ENCODE data around the gene ALPL. TPM values are rescaled to one million over a fixed set of nuclear protein-coding genes. Genes with fewer than 3 reads are reported as not detected.

Gene ALPL
- total and polyA plus RNA-seq, 4 experiments from 2014 or later: not detected

GRCh38 chr1:21532496-21532895 is 23.3 kb downstream of the ALPL start:
- Histone ChIP-seq H3K27ac (ENCODE audit: low read depth, low read length) (no peak overlapping the region), H3K4me1 (ENCODE audit: insufficient read depth, low read length) (no peaks in the 10 kb centered on the region), H3K27me3 (ENCODE audit: insufficient read depth, low read length) (no peaks in the 10 kb centered on the region), H3K9me3 (ENCODE audit: control insufficient read depth in 1 of 2, low read length in 2 of 2) (no peaks in the 10 kb centered on the region), H3K36me3 (ENCODE audit: insufficient read depth, low read length) (no peaks in the 10 kb centered on the region), H3K4me3 (ENCODE audit: low read length in 2 of 2) (no peak overlapping the region)
- intact Hi-C loops (cut with micrococcal nuclease): no loop called here
- Mint-ChIP-seq H3K4me3 (no peak overlapping the region), H3K36me3 (no peaks in the 10 kb centered on the region), H3K27me3 (peaks cover 6 to 25% of the 10 kb centered on the region in 2 donors), H3K27ac (no peak overlapping the region), H3K4me1 (peaks cover 0 to 1% (median 0%) of the 10 kb centered on the region in 4 donors), H3K9me3 (no peaks in the 10 kb centered on the region)
- ChIA-PET POLR2A (ENCODE audit: partially characterized antibody) (no interaction called here), CTCF (ENCODE audit: partially characterized antibody) (interaction anchor here (0.9 kb wide), 1 partner anchor 19 kb away, joined by 3 read pairs; no protein-coding TSS in a partner anchor)
- DNase-seq: no peak

DNA sequence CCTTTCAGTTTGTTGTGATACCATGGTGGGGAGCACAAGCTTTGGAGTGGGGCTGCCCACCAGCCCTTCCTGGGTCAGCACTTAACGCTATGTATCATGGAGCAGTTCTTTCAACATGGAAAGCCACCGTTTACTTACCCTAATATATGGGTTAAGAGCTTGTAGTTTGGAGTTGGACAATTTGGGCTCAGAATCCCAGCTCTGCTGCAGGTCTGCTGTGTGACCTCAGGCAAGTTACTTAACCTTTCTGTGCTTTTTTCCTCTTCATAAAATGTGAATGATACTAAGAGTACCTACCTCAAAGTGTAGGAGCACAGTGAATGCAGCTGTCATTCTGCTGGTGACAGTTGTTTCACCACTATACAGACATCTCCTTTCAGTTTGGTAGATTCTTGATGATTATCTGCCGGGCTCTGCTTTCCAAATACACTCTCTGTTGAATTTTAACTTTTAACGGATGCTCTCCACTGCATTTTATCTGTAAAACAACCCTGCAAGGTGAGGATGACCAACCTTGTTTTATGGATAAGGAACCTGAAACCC is 23.8 kb downstream of the ALPL start:
- Mint-ChIP-seq H3K27me3 (peaks cover 9 to 29% of the 10 kb centered on the region in 2 donors), H3K4me3 (no peak overlapping the region), H3K9me3 (no peaks in the 10 kb centered on the region)

DNA sequence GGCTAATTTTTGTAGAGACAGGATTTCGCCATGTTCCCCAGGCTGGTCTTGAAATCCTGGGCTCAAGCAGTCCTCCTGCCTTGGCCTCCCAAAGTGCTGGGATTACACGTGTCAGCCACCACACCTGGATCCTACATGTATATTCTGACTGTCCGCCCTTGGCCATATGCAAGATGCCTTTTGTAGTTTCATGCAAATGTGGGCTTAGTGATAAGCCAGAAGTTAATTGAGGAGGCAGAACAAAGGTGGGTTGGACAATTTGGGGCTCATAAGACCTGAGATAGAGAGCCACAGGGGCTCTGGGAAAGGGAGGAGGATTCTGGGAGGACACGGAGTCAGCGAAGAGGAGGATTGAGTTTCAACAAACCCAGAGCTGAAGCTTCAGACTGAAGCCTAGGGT is 24.9 kb downstream of the ALPL start:
- H3K36me3 Mint-ChIP-seq: no peaks in the 10 kb centered on the region

More for the DNA sequence above, 23.8 kb downstream of the ALPL start:
- H3K4me1 Mint-ChIP-seq: peaks cover 0 to 3% (median under 1%) of the 10 kb centered on the region in 4 donors
- Histone ChIP-seq H3K27me3 (ENCODE audit: insufficient read depth, low read length) (no peaks in the 10 kb centered on the region), H3K4me1 (ENCODE audit: insufficient read depth, low read length) (no peaks in the 10 kb centered on the region), H3K9me3 (ENCODE audit: control insufficient read depth in 1 of 2, low read length in 2 of 2) (no peaks in the 10 kb centered on the region), H3K4me3 (ENCODE audit: low read length in 2 of 2) (no peak overlapping the region), H3K27ac (ENCODE audit: low read depth, low read length) (no peak overlapping the region), H3K36me3 (ENCODE audit: insufficient read depth, low read length) (no peaks in the 10 kb centered on the region)
- H3K27ac Mint-ChIP-seq: no peak overlapping the region
- POLR2A ChIA-PET (ENCODE audit: partially characterized antibody): no interaction called here
- CTCF ChIA-PET (ENCODE audit: partially characterized antibody): interaction anchor here (0.9 kb wide), 1 partner anchor 19 kb away, joined by 3 read pairs; no protein-coding TSS in a partner anchor
- DNase-seq: no peak
- no peaks in the 10 kb centered on the region for H3K36me3 Mint-ChIP-seq
- intact Hi-C loops (cut with micrococcal nuclease): no loop called here

DNA sequence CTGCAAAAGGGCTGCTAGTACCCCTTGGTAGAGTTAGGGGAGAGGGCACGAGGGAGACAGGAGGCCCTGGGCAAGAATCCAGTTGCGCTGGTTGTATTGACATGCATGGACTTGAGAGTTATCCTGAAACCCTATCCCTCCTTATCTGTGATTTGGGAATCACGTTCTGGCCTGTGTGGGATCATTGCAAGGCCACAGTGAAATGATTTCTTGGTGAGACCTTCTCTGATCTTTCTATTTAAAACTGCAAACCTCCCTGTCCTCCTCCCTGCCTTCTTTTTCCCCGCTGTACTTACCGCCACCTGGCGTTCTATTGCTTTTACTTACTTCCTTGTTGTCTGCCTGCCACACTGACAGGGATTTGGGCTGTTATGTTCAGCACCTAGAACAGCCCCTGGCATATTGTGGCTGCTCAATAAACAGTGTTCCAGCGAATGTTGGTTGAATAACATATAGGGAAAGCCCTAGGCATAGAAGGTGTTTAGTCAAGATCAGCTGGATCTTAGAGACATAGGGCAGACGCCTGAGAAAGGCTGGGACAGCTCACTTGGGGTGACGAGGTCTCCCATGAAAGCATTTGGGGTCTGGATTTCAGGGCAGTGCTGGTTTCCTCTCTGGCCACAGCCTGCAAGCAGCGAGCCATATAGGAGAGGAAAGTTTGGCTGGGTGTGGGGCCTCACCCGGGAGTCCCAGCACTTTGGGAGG is 25.6 kb downstream of the ALPL start:
- Histone ChIP-seq H3K27me3 (ENCODE audit: insufficient read depth, low read length) (no peaks in the 10 kb centered on the region), H3K4me3 (ENCODE audit: low read length in 2 of 2) (no peak overlapping the region), H3K36me3 (ENCODE audit: insufficient read depth, low read length) (no peaks in the 10 kb centered on the region), H3K9me3 (ENCODE audit: control insufficient read depth in 1 of 2, low read length in 2 of 2) (no peaks in the 10 kb centered on the region), H3K27ac (ENCODE audit: low read depth, low read length) (no peak overlapping the region), H3K4me1 (ENCODE audit: insufficient read depth, low read length) (no peaks in the 10 kb centered on the region)
- H3K27ac Mint-ChIP-seq: peak overlapping the region in 2 of 7 donors; percentile 2
- no peaks in the 10 kb centered on the region for H3K36me3 Mint-ChIP-seq
- intact Hi-C loops (cut with micrococcal nuclease): no loop called here
- peaks cover 12 to 34% of the 10 kb centered on the region in 2 donors for H3K27me3 Mint-ChIP-seq
- H3K9me3 Mint-ChIP-seq: no peaks in the 10 kb centered on the region
- POLR2A ChIA-PET (ENCODE audit: partially characterized antibody): no interaction called here
- H3K4me1 Mint-ChIP-seq: peaks cover 0 to 3% (median under 1%) of the 10 kb centered on the region in 4 donors
- CTCF ChIA-PET (ENCODE audit: partially characterized antibody): no interaction called here
- no peak overlapping the region for H3K4me3 Mint-ChIP-seq
- DNase-seq: peak in 1 of 5 donors; percentile 4

More for the DNA sequence above, 24.9 kb downstream of the ALPL start:
- no peak for DNase-seq
- H3K36me3 ChIP-seq (ENCODE audit: insufficient read depth, low read length): no peaks in the 10 kb centered on the region
- peaks cover 0 to 3% (median under 1%) of the 10 kb centered on the region in 4 donors for H3K4me1 Mint-ChIP-seq
- no peaks in the 10 kb centered on the region for H3K9me3 ChIP-seq (ENCODE audit: control insufficient read depth in 1 of 2, low read length in 2 of 2)
- no peaks in the 10 kb centered on the region for H3K9me3 Mint-ChIP-seq
- intact Hi-C loops (cut with micrococcal nuclease): no loop called here
- H3K4me3 ChIP-seq (ENCODE audit: low read length in 2 of 2): no peak overlapping the region
- peaks cover 12 to 34% of the 10 kb centered on the region in 2 donors for H3K27me3 Mint-ChIP-seq
- no peak overlapping the region for H3K27ac ChIP-seq (ENCODE audit: low read depth, low read length)
- ChIA-PET POLR2A (ENCODE audit: partially characterized antibody) (no interaction called here), CTCF (ENCODE audit: partially characterized antibody) (no interaction called here)
- peak overlapping the region in 1 of 7 donors; percentile 52 for H3K27ac Mint-ChIP-seq
- H3K4me1 ChIP-seq (ENCODE audit: insufficient read depth, low read length): no peaks in the 10 kb centered on the region
- H3K4me3 Mint-ChIP-seq: no peak overlapping the region
- H3K27me3 ChIP-seq (ENCODE audit: insufficient read depth, low read length): no peaks in the 10 kb centered on the region

DNA sequence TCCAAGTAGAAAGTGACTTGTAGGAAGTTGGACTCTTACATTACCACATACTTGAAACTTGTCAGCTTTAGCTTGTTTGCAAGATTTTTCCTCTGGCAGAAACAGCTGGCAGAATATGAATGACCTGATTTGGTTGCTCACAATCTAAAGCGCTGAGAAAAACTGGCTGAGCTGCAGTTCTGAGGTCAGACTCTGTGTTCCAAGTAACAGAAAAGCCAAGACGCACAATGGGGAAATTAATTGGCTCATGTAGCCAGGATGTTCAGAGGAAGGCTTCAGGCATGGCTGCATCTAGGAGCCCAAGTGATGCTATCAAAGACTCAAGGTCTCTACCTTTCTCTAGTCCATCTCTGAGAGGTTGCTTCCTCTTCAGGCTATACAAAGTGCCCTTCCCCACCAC is 27.0 kb downstream of the ALPL start:
- Mint-ChIP-seq H3K9me3 (no peaks in the 10 kb centered on the region), H3K4me1 (peaks cover 0 to 3% (median under 1%) of the 10 kb centered on the region in 4 donors), H3K27ac (no peak overlapping the region), H3K4me3 (no peak overlapping the region), H3K36me3 (no peaks in the 10 kb centered on the region), H3K27me3 (peaks cover 14 to 35% of the 10 kb centered on the region in 2 donors)
- Histone ChIP-seq H3K4me3 (ENCODE audit: low read length in 2 of 2) (no peak overlapping the region), H3K4me1 (ENCODE audit: insufficient read depth, low read length) (no peaks in the 10 kb centered on the region), H3K9me3 (ENCODE audit: control insufficient read depth in 1 of 2, low read length in 2 of 2) (no peaks in the 10 kb centered on the region), H3K27me3 (ENCODE audit: insufficient read depth, low read length) (no peaks in the 10 kb centered on the region), H3K27ac (ENCODE audit: low read depth, low read length) (no peak overlapping the region), H3K36me3 (ENCODE audit: insufficient read depth, low read length) (no peaks in the 10 kb centered on the region)
- POLR2A ChIA-PET (ENCODE audit: partially characterized antibody): no interaction called here
- DNase-seq: no peak
- CTCF ChIA-PET (ENCODE audit: partially characterized antibody): interaction anchor here (1.4 kb wide), 1 partner anchor 11 kb away, joined by 3 read pairs; no protein-coding TSS in a partner anchor
- intact Hi-C loops (cut with micrococcal nuclease): no loop called here

DNA sequence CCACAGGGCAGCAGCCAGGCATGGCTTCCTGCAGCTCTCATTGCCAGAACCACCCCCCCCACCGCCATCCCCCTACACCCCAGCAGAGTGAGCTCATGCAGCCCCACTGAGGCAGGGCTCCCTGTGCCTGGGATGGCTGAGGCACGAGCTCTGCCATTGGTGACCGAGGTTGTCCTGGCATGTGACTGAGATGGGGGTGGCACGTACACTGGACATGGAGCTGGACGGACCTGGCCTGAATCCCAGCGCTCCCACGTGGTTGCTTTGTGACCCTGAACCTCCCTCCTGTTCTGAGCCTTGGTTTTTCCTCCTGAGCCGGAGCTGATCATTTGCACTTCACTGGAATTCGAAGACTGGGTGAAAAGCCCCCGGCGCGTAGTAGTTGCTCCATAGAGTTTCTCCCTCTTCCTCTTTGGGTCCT is 28.3 kb downstream of the ALPL start:
- Mint-ChIP-seq H3K4me1 (peaks cover 0 to 3% (median under 1%) of the 10 kb centered on the region in 4 donors), H3K36me3 (no peaks in the 10 kb centered on the region), H3K9me3 (no peaks in the 10 kb centered on the region), H3K27ac (no peak overlapping the region), H3K4me3 (no peak overlapping the region), H3K27me3 (peaks cover 11 to 38% of the 10 kb centered on the region in 2 donors)
- Histone ChIP-seq H3K4me1 (ENCODE audit: insufficient read depth, low read length) (no peaks in the 10 kb centered on the region), H3K9me3 (ENCODE audit: control insufficient read depth in 1 of 2, low read length in 2 of 2) (no peaks in the 10 kb centered on the region), H3K27me3 (ENCODE audit: insufficient read depth, low read length) (no peaks in the 10 kb centered on the region), H3K36me3 (ENCODE audit: insufficient read depth, low read length) (no peaks in the 10 kb centered on the region), H3K27ac (ENCODE audit: low read depth, low read length) (no peak overlapping the region), H3K4me3 (ENCODE audit: low read length in 2 of 2) (no peak overlapping the region)
- DNase-seq: no peak
- intact Hi-C loops (cut with micrococcal nuclease): no loop called here
- POLR2A ChIA-PET (ENCODE audit: partially characterized antibody): no interaction called here
- CTCF ChIA-PET (ENCODE audit: partially characterized antibody): no interaction called here

- intact Hi-C loops (cut with micrococcal nuclease): no loop called here
- Histone ChIP-seq H3K9me3 (ENCODE audit: control insufficient read depth in 1 of 2, low read length in 2 of 2) (no peaks in the 10 kb centered on the region), H3K27ac (ENCODE audit: low read depth, low read length) (no peak overlapping the region), H3K4me3 (ENCODE audit: low read length in 2 of 2) (no peak overlapping the region), H3K27me3 (ENCODE audit: insufficient read depth, low read length) (no peaks in the 10 kb centered on the region), H3K4me1 (ENCODE audit: insufficient read depth, low read length) (no peaks in the 10 kb centered on the region), H3K36me3 (ENCODE audit: insufficient read depth, low read length) (no peaks in the 10 kb centered on the region)
- ChIA-PET POLR2A (ENCODE audit: partially characterized antibody) (no interaction called here), CTCF (ENCODE audit: partially characterized antibody) (no interaction called here)
- no peak for DNase-seq
- Mint-ChIP-seq H3K4me1 (peaks cover 0 to 3% (median under 1%) of the 10 kb centered on the region in 4 donors), H3K27ac (no peak overlapping the region), H3K9me3 (no peaks in the 10 kb centered on the region), H3K4me3 (no peak overlapping the region), H3K27me3 (peaks cover 8 to 35% of the 10 kb centered on the region in 2 donors), H3K36me3 (no peaks in the 10 kb centered on the region)
Observed at GRCh38 chr1:21537932-21538630, 28.9 kb downstream of the ALPL start.
